Activated CD4-positive, alpha-beta memory T cell treated with anti-CD3 and anti-CD28 coated beads for 36 hours (primary cell): Measurements from ENCODE around the gene ACTN3. TPM values are rescaled to one million over a fixed set of nuclear protein-coding genes. Genes with fewer than 3 reads are reported as not detected.
A peak's percentile ranks its signal among the peaks of the same experiment; 100 is the strongest.
"Not testable (repeated sequence)": the region's sequence is repeated elsewhere in the genome, so short reads cannot be mapped to it uniquely, and the experiment has no call there.

Experiments used
- CTCF ChIA-PET: fragments of 350-600 bp; sonication (Branson Sonifier 250); formaldehyde crosslinking; loops from one replicate; lab custom pipeline; 2021; ENCODE audit warnings: antibody characterized with exemption, inconsistent platforms; lab: Charles Lee
- POLR2A ChIA-PET: fragments of 350-600 bp; sonication (Branson Sonifier 250); formaldehyde crosslinking; loops from one replicate; lab custom pipeline; 2021; ENCODE audit warnings: antibody characterized with exemption; lab: Charles Lee
- DNase-seq: peaks from one replicate; pipeline ENCODE4 v3.0.0-alpha.2; 2020
- H3K27ac Mint-ChIP-seq: one replicate; pipeline ENCODE4 v1.8.0; 2021; ENCODE audit warnings: mixed read lengths
- H3K27me3 Mint-ChIP-seq: one replicate; pipeline ENCODE4 v1.8.0; 2021; ENCODE audit warnings: mixed read lengths
- H3K36me3 Mint-ChIP-seq: one replicate; pipeline ENCODE4 v1.8.0; 2021; ENCODE audit warnings: mixed read lengths
- H3K4me1 Mint-ChIP-seq: one replicate; pipeline ENCODE4 v1.8.0; 2021; ENCODE audit warnings: low read depth, mixed read lengths
- H3K4me3 Mint-ChIP-seq: one replicate; pipeline ENCODE4 v1.8.0; 2021; ENCODE audit warnings: mild to moderate bottlenecking, mixed read lengths
- H3K9me3 Mint-ChIP-seq: one replicate; pipeline ENCODE4 v1.8.0; 2021; ENCODE audit warnings: mixed read lengths
- intact Hi-C: fragments of 100-400 bp; cut with micrococcal nuclease; formaldehyde crosslinking; loops from one replicate; pipeline ENCODE4 v1.15.1; 2023
- total RNA-seq, 2 experiments: library from RNA; stranded (reverse); gene quantifications; one replicate each; pipeline ENCODE4 v1.2.3, GENCODE V29; 2021

The ACTN3 gene
- total RNA-seq, 2 experiments from 2014 or later: 0.15 to 0.24 TPM

DNA sequence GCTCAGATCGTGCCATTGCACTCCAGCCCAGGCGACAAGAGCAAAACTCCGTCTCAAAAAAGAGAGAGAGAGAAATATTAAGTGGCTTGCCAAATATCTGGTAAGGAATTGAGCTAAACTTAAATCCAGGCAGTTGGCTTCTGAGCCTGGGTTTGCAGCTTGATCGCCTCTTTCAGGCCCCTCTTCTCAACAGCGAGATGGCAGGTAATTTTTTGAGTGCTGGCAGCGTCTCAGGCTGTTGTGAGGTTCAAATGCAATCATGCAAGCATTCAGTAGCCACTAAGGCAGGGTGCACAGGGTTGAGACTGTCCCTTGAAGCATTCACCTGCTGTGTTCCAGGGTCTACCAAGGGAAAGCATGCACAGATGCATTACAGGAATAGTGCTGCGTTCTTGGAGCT lies 22.4 kb downstream of the ACTN3 start:
- DNase-seq: no peak
- Mint-ChIP-seq H3K4me1 (peaks cover 6% of the 10 kb centered on the region), H3K27ac (no peak overlapping the region), H3K9me3 (no peaks in the 10 kb centered on the region), H3K27me3 (no peaks in the 10 kb centered on the region), H3K4me3 (no peak overlapping the region), H3K36me3 (no peaks in the 10 kb centered on the region)
- intact Hi-C loops: no loop called here
- ChIA-PET POLR2A (interaction anchor here (1.0 to 1.5 kb wide), 3 partner anchors 47 to 89 kb away, joined by 4 to 5 read pairs (median 5); partner anchors contain the start of genes DPP3, RBM14 and RBM4), CTCF (interaction anchor here (1.4 to 2.1 kb wide), 4 partner anchors 10 to 109 kb away, joined by 3 to 13 read pairs (median 8); partner anchors contain the start of genes CCDC87, CCS and RBM4B)

GRCh38 chr11:66570079-66570849 lies 23.6 kb downstream of the ACTN3 start:
- CTCF ChIA-PET: interaction anchor here (0.7 to 2.0 kb wide), 3 partner anchors 8 to 22 kb away, joined by 3 to 8 read pairs (median 3); no protein-coding TSS in a partner anchor
- no peak overlapping the region for H3K4me3 Mint-ChIP-seq
- no peaks in the 10 kb centered on the region for H3K36me3 Mint-ChIP-seq
- POLR2A ChIA-PET: interaction anchor here (0.6 kb wide), 1 partner anchor 684 kb away, joined by 4 read pairs; no protein-coding TSS in a partner anchor
- no peaks in the 10 kb centered on the region for H3K27me3 Mint-ChIP-seq
- H3K9me3 Mint-ChIP-seq: no peaks in the 10 kb centered on the region
- no peak overlapping the region for H3K27ac Mint-ChIP-seq
- peaks cover 6% of the 10 kb centered on the region for H3K4me1 Mint-ChIP-seq
- intact Hi-C loops: no loop called here
- DNase-seq: no peak

DNA sequence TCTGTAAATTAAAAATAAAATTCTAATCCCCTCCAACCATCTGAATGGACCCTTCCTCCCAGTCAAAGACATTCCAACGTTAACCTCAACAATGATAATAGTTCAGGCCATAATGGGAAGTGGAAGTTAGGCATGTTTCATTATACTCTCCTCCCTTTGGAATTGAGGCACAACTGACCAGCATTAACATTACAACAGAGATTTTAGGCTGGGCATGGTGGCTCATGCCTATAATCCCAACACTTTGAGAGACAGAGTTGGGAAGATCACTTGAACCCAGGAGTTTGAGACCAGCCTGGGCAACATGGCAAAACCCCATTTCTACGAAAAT lies 24.1 kb downstream of the ACTN3 start:
- DNase-seq: no peak
- H3K27me3 Mint-ChIP-seq: no peaks in the 10 kb centered on the region
- no peak overlapping the region for H3K27ac Mint-ChIP-seq
- intact Hi-C loops: no loop called here
- CTCF ChIA-PET: no interaction called here
- POLR2A ChIA-PET: no interaction called here
- H3K4me3 Mint-ChIP-seq: no peak overlapping the region
- H3K4me1 Mint-ChIP-seq: peaks cover 6% of the 10 kb centered on the region
- H3K36me3 Mint-ChIP-seq: no peaks in the 10 kb centered on the region
- no peaks in the 10 kb centered on the region for H3K9me3 Mint-ChIP-seq

GRCh38 chr11:66579017-66579606 lies 32.4 kb downstream of the ACTN3 start:
- H3K36me3 Mint-ChIP-seq: peaks cover 1% of the 10 kb centered on the region
- H3K4me1 Mint-ChIP-seq: peaks cover 19% of the 10 kb centered on the region
- DNase-seq: peak; percentile 90
- H3K27ac Mint-ChIP-seq: peak overlapping the region; percentile 40
- H3K4me3 Mint-ChIP-seq: no peak overlapping the region
- ChIA-PET CTCF (interaction anchor here (0.6 to 6.2 kb wide), 19 partner anchors 10 to 161 kb away, joined by 3 to 141 read pairs (median 4); partner anchors contain the start of genes CCDC87, CCS, CTSF and MRPL11), POLR2A (interaction anchor here (0.5 to 1.5 kb wide), 3 partner anchors 38 to 100 kb away, joined by 3 to 10 read pairs (median 3); partner anchors contain the start of gene RBM14)
- intact Hi-C loops: loop anchor here (1.0 kb wide), 1 partner anchor 99 kb away; no protein-coding TSS in a partner anchor
- H3K9me3 Mint-ChIP-seq: peaks cover 10% of the 10 kb centered on the region
- H3K27me3 Mint-ChIP-seq: no peaks in the 10 kb centered on the region

- POLR2A ChIA-PET: interaction anchor here (1.1 kb wide), 1 partner anchor 36 kb away, joined by 4 read pairs; the partner anchor contains the start of gene RBM14
- intact Hi-C loops: no loop called here
- Mint-ChIP-seq H3K27me3 (no peaks in the 10 kb centered on the region), H3K4me1 (peaks cover 19% of the 10 kb centered on the region), H3K4me3 (no peak overlapping the region), H3K36me3 (peaks cover 1% of the 10 kb centered on the region), H3K27ac (no peak overlapping the region), H3K9me3 (peaks cover 10% of the 10 kb centered on the region)
- CTCF ChIA-PET: interaction anchor here (1.0 to 6.2 kb wide), 5 partner anchors 12 to 194 kb away, joined by 3 to 141 read pairs (median 9); partner anchors contain the start of genes CCDC87, CCS, MRPL11 and RBM4B
- DNase-seq: peak; percentile 48
Observed at GRCh38 chr11:66580803-66581202, 34.1 kb downstream of the ACTN3 start.

- Mint-ChIP-seq H3K4me1 (peaks cover 19% of the 10 kb centered on the region), H3K36me3 (peaks cover 1% of the 10 kb centered on the region), H3K27me3 (no peaks in the 10 kb centered on the region), H3K27ac (no peak overlapping the region), H3K9me3 (peaks cover 10% of the 10 kb centered on the region), H3K4me3 (no peak overlapping the region)
- CTCF ChIA-PET: interaction anchor here (1.0 to 6.2 kb wide), 5 partner anchors 11 to 195 kb away, joined by 3 to 141 read pairs (median 9); partner anchors contain the start of genes CCDC87, CCS, MRPL11 and RBM4B
- no peak for DNase-seq
- POLR2A ChIA-PET: interaction anchor here (1.1 kb wide), 1 partner anchor 35 kb away, joined by 4 read pairs; the partner anchor contains the start of gene RBM14
- intact Hi-C loops: no loop called here
Observed at GRCh38 chr11:66581261-66581660, 34.6 kb downstream of the ACTN3 start.

GRCh38 chr11:66582565-66583147 lies 36.0 kb downstream of the ACTN3 start:
- Mint-ChIP-seq H3K9me3 (peaks cover 10% of the 10 kb centered on the region), H3K4me1 (peaks cover 19% of the 10 kb centered on the region)
- H3K27ac Mint-ChIP-seq, intact Hi-C loops, H3K36me3 Mint-ChIP-seq, DNase-seq, H3K4me3 Mint-ChIP-seq, POLR2A ChIA-PET, H3K27me3 Mint-ChIP-seq: not testable (repeated sequence)
- CTCF ChIA-PET: interaction anchor here (0.6 kb wide), 1 partner anchor 49 kb away, joined by 3 read pairs; no protein-coding TSS in a partner anchor

DNA sequence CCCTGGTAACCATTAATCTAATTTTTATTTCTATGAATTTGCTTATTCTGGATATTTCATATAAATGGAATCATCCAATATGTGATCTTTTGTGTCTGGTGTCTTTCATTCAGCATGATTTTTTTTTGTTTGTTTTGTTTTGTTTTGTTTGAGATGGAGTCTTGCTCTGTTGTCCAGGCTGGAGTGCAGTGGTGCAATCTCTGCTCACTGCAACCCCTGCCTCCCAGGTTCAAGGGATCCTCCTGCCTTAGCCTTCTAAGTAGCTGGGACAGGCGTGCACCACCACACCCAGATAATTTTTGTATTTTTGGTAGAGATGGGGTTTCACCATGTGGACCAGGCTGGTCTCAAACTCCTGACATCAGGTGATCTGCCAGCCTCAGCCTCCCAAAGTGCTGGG lies 38.7 kb downstream of the ACTN3 start:
- DNase-seq, H3K36me3 Mint-ChIP-seq, POLR2A ChIA-PET, intact Hi-C loops, H3K4me3 Mint-ChIP-seq, H3K27me3 Mint-ChIP-seq, H3K4me1 Mint-ChIP-seq, H3K27ac Mint-ChIP-seq: not testable (repeated sequence)
- peaks cover 10% of the 10 kb centered on the region for H3K9me3 Mint-ChIP-seq
- CTCF ChIA-PET: interaction anchor here (1.0 kb wide), 1 partner anchor 93 kb away, joined by 4 read pairs; no protein-coding TSS in a partner anchor

GRCh38 chr11:66586136-66586535 lies 39.4 kb downstream of the ACTN3 start:
- Mint-ChIP-seq H3K27me3 (no peaks in the 10 kb centered on the region), H3K27ac (no peak overlapping the region), H3K4me3 (no peak overlapping the region), H3K4me1 (peaks cover under 1% of the 10 kb centered on the region), H3K9me3 (peaks cover 10% of the 10 kb centered on the region), H3K36me3 (peaks cover 1% of the 10 kb centered on the region)
- CTCF ChIA-PET: interaction anchor here (1.0 kb wide), 1 partner anchor 93 kb away, joined by 4 read pairs; no protein-coding TSS in a partner anchor
- DNase-seq: no peak
- POLR2A ChIA-PET: no interaction called here
- intact Hi-C loops: no loop called here

DNA sequence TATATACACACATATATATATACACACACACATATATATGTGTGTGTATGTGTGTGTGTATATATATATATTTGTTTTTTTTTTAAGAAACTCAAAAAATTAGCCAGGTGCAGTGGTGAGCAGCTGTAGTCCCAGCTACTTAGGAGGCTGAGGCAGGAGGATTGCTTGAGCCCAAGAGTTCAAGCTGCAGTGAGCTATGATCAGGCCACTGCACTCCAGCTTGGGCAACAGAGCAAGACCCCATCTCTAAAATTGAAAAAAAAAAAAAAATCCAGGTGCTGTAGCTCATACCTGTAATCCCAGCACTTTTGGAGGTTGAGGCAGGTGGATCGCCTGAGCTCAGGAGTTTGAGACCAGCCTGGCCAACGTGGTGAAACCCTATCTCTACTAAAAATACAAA lies 42.6 kb downstream of the ACTN3 start:
- peaks cover 15% of the 10 kb centered on the region for H3K4me1 Mint-ChIP-seq
- intact Hi-C loops, H3K27me3 Mint-ChIP-seq, H3K9me3 Mint-ChIP-seq, H3K4me3 Mint-ChIP-seq, H3K36me3 Mint-ChIP-seq, DNase-seq, H3K27ac Mint-ChIP-seq: not testable (repeated sequence)
- ChIA-PET POLR2A (interaction anchor here (1.4 kb wide), 1 partner anchor 43 kb away, joined by 4 read pairs; the partner anchor contains the start of gene ZDHHC24), CTCF (interaction anchor here (0.6 to 2.5 kb wide), 3 partner anchors 10 to 89 kb away, joined by 3 to 10 read pairs (median 8); no protein-coding TSS in a partner anchor)

DNA sequence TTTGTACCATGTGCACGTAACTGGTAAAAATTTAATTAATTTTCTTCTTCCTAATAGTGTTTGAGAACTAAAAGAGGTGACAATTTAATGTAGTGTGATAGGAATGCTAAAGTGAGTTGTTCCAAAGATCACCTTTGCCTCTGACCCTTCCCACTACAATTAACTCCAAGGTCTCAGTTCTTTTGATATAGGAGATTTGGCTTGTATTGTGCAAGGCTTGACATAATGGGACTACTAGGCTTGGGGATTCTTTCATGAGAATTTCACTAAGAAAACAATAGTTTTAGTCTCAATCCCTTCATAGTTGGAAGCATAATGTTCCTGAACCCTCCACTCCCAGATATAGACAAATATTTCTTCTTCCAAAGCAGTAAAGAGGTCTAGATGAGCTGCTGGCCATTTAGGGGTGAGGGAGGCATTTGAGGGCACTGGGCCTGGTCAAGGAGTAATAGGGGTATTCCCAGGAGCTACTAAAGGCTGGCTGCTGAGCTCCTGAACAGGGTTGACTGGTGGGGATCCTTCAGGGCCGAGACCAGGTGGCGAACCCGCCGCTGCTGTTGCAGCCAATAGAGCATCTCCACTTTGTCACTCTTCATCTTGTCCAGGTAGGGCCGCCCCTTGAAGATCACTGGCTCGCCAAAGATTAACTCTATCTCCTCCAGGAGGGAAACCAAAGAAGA lies 43.4 kb downstream of the ACTN3 start:
- Mint-ChIP-seq H3K27ac (no peak overlapping the region), H3K4me1 (peaks cover 22% of the 10 kb centered on the region), H3K36me3 (peaks cover 3% of the 10 kb centered on the region), H3K9me3 (no peaks in the 10 kb centered on the region), H3K27me3 (no peaks in the 10 kb centered on the region), H3K4me3 (no peak overlapping the region)
- no peak for DNase-seq
- CTCF ChIA-PET: interaction anchor here (0.6 to 4.9 kb wide), 6 partner anchors 10 to 204 kb away, joined by 3 to 46 read pairs (median 6); no protein-coding TSS in a partner anchor
- intact Hi-C loops: no loop called here
- POLR2A ChIA-PET: interaction anchor here (1.4 kb wide), 1 partner anchor 44 kb away, joined by 4 read pairs; the partner anchor contains the start of gene ZDHHC24
